GM18502 (cell line): ENCODE results near the gene MREG.

Experiments used
- ATAC-seq: cut with Tn5 transposase; IDR thresholded peaks from one replicate; pipeline ENCODE4 v1.9.1; 2021; ENCODE audit warnings: mild to moderate bottlenecking; ENCODE audit not compliant: unreplicated experiment, poor library complexity

The MREG gene

DNA sequence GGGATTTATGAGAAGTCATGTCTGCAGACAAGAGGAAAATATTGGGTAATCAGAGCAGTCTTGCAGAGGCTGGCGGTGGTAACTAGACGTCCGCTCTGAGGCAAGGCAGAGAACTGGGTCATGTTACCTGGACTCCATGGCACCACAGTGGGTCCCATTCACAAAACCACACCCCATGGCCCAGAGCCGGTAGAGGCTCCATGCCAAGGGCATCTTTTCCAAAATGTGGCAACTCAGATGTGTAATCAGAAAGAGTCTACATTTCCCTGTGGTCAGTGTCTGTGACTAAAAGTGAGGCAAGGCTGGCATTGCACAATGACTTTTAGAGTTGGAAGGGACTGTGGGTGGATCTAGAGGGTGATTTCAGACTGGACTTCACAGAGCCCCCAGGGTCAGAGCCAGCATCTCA is 113.1 kb downstream of the MREG start:
- no peak for ATAC-seq

DNA sequence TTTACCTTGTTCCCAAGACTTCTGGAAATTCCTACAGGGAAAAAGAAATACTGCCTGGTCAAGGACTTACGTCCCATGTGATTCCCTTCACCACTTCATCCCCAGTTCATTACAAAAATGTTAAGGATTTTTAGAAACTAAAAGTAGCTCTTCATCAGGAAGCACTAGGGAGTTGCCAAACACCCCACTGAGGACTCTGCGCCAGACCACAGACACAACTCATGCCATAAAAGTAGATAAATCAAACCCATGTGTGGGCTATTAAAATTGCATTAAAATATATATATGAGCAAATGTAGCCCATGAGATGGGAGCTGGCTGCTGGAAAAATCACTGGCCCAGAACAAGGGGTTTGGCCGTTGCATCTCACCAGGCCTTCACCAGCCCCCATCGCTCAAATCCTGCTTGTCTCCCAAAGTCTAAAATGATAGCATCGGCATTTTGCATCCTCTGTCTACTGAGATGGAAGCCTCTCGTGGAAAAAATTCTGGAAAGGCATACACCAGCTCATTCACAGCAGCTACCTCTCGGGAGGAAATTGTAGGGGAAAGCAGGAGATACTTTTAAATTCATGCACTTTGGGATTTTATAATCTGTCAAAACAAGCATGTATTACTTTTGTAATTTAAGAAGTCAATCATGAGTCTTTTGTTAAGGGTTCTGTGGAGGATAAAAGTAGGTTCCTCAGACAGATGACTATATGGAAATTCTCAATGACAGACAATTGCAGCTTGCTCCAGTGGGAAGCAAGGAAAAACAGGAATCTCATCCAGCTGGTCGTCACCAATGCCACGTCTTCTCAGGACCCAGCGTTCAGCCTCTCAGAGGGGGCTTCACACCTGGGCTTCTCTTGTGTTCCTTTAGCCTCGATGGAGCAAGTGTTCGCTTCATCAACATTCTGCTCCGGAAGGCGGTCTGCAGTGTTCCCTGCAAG is 113.9 kb downstream of the MREG start:
- no peak for ATAC-seq

DNA sequence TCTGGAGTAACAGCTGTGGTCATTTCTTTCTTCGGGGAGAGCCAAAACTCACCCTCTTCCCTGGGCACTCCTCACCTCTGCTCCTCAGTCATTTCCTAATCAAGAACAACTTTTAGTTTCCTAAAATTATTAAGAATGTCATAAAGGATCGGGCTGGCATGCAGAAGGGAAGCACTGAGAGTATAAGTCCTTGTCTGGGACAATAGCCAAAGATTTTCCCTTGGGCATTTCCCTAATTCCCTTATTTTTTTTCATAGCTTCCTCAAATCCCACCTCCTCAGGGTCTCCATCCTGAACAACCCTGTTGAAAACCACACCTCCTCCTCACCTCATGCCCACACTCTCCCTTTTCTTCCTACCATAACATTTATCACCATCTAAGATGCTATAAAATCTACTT is 115.0 kb downstream of the MREG start:
- no peak for ATAC-seq

DNA sequence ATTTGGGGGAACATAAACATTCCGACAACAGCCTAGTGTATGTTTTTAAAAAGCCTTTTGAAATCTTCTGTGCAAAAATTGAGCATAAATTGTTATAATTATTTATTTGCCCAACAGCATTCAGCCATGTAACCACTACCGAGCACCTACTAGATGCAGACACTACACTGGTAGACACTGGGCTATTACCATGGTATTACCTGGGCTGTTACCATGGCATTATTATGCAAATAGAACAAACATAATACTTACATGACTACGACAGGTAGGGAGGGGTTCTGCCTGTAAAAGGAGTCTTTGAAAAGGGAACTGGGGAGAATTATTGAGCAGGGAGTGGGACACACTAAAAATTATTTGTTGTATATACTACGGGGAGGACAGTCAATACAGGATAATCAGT is 116.4 kb downstream of the MREG start:
- ATAC-seq: no peak

DNA sequence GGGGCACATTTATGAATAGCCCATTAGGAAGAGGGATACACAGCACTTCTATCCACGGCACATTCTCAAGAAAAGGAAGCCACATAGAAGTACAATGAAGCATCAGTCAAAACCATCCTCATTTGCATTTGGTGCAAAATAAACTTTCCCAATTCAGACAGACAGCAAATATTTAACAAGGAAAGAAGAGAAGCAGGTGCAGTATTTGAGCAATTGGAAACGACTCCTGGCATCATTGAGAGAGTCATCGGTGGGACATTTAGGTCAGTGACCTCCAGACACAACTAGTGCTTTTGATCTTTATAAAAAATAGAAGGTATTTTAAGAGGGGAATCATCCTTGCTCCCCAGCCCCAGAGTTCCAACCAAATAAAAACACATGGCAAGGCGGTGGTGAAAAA is 118.0 kb downstream of the MREG start:
- ATAC-seq: no peak
